GM04503 (cell line): Measurements from ENCODE around the gene GXYLT2.
"Not testable (repeated sequence)": the region's sequence is repeated elsewhere in the genome, so short reads cannot be mapped to it uniquely, and the experiment has no call there.

Experiments used
- DNase-seq: peaks from one replicate; pipeline ENCODE4 v3.0.0-alpha.2; 2012; ENCODE audit warnings: low read depth

The GXYLT2 gene

DNA sequence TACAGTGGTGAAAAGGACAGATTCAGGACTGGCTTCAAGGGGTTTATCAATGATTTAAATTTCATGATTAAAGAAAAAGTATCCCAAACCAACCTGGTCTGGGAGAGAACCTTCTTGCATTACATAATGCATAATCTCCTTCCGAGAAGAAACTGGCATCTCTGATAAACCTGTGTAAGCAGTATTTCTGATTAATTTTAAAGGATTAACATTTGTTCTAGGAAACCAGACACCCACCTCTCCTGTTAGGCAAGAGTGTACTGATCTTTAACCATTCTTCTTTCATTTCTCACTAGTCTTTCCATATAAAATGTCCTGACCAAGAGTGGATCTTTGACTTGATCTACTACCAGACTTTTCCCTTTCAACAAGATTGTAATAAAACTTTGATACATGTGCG lies 85.9 kb downstream of the GXYLT2 start:
- DNase-seq, result no peak

DNA sequence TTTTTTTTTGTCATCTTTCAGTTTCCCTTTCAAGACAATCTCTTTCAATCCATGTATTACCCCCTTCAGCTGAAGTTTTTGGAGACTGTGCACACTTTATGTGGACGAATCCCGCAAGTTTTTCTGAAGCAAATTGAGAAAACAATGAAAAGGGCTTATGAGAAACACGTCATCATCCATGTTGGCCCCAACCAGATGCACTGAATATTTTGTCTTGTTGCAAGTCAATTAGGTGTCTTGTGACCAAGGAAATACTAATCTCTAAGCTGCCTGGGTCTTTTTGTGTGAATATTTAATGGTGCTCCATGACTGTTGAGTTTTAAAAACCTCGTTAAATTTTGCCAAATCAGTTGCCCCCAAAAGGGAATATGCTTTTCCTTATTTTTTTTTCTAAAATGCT lies 87.1 kb downstream of the GXYLT2 start:
- DNase-seq, result no peak

DNA sequence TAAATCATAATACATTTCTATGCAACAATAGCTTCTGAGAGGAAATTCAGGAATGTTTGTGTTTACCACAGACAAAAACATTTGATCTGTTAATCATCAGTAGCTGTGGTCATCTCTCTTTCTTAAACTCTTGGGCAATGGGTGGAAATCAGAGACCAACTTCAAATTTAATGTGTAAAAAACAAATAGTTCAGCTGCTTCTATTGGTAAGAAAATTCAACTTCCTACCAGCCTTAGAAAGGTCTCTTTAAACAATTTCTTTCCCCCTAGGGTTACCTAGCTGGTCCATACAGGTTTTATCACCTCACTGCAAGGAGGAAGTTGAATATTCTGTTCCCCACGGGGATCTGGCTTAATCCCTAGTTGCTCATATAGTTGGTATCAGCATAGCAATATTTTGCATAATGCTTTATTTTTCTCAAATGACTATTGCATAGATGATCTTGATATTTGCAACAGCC lies 88.5 kb downstream of the GXYLT2 start:
- peak; percentile 63 for DNase-seq

DNA sequence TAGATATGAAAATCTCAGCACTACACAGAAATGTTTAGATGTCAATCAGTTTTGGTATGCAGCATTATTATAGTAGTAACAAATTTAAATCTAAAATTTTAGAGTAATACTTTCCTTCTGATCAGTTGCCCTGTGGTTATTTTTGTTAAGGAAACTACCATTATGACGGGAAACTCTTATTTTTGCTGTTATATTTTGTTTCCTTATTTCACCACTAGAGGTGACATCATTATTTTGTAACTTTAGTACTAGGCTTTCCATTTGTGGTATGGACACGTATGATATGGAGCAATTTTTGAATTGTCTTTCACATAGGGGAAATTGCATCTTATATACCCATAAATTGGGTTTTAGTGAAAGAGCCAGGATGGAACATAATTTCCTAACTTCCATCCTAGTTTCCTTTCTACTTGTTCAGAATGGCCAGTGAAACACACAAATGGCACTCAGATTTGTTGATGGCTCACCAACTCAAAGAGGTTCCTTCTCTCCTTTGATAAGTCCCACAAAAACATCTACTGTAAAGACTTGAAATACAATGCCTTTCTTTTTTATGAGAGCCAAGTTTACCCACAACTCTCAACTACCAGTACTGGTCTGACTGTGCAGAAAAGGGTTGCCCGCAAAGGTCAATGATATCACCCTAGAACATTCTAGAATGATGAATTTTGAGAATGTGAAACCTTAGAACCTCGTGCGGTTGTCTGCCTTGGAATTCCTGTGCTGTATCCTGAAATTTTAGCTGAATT lies 89.4 kb downstream of the GXYLT2 start:
- DNase-seq, result no peak

DNA sequence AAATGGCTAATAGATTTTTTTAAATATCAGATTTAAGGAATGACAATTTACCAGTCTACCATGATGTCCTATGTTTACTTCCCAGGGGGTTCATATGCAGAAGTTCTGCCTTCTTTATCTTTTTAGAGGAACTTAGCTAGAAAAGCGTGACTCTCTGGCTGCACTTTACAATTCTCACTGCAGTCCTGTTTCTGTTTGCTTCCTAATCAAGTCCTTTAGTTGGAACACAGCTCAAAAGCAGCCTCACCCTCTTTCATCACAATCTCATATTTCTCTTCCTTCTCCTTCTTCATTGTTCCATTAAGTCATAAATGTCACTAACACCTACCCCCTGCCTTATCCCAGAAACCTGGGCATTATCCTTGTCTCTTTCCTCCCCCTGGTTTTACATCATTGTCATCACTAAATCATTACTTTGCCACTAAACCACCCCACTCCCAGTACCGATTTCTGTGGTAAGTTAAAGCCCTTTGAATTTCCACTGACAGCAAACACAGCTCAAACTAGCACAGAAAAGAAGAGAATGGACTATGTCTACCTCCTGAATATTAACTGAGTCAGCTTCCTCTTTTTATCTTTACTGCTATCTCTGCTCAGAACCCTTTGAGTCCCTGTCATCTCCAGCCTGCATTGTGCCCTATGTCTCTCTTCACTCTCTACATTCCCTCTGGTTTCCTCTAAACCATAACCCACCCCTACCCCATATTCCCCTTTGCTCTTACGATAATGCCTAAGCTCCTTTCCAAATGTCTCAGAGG lies 94.9 kb downstream of the GXYLT2 start:
- DNase-seq, result no peak

DNA sequence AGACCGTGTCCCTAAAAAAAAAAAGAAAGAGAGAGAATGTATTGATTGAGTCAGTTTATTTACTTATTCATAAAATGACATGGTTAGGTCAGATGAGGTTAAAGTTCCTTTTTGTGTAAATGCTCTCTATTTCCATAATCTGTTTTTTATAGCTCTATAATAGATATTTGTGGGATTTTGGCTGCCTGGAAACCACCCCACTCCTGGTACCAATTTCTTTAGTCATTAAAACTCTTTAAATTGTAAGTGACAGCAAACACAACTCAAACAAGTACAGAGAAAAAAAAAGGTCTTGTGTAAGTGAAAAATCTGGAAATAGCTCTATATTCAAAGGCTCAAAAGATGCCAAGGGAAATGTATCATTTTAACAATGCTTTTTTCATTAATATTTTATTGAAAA lies 97.7 kb downstream of the GXYLT2 start:
- DNase-seq, result no peak

DNA sequence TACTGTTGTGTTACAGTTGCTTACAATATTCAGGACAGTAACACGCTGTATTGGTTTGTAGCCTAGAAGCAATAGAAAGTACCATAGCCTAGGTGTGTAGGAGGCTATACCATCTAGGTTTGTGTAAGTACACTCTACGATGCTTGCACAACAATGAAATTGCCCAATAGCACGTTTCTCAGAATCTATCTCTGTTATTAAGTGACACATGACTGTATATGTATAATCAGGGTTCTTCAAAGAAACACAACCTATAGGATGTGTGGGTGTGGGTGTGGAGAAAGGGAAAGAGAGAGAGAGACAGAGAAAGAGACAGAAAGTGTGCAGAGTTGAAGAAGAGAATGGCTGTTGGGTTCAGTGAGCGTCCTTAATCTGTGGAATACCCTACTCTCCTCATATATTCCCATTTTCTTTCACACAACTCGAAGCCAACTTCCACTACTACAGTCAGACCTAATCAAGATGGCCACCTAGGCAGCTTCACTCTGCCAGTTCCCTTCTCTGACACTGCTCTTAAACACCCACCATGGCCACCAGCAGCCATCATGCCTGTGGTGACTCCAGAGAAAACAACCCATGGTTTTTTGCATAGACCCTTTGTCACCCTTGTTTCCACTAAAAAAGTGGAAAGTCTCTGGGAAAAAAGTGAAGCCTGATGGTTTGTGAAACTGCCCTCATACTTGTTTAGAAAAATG lies 103.0 kb downstream of the GXYLT2 start:
- DNase-seq, result no peak

DNA sequence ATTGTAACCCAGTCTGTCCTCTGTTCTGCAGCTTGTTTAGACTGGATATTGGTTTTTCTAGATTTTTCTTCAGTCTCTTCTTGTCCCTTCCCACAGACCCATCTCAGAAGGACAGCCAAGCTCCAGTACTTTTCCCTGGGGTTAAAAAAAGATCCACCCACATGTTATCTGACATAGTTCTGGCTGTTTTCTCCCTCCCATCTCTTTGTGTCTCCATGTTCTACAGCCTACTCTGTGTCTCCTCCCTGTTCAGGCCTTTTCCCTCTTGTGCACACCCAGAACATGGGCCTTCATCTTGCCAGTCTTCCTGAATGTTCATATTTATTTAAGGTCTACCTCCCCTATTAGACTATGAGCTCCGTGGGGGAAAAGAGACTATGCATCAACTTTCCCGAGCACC lies 103.7 kb downstream of the GXYLT2 start:
- no peak for DNase-seq

DNA sequence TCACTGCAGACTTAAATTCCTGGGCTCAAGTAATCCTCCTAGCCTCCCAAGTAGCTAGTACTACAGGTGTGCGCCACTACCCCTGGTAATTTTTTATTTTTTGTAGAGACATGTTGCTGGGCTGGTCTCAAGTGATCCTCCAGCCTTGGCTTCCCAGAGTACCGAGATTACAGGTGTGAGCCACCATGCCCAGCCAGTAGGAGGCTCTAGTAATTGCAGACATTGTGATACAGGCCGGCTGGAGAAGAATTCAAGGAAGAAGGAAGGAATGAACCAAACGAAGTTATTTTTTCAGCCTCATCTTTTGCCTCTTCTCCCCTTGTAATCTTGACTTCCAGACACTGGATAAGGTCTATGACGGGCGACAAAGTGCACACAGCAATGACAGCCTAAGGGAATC lies 105.5 kb downstream of the GXYLT2 start:
- DNase-seq, result no peak

DNA sequence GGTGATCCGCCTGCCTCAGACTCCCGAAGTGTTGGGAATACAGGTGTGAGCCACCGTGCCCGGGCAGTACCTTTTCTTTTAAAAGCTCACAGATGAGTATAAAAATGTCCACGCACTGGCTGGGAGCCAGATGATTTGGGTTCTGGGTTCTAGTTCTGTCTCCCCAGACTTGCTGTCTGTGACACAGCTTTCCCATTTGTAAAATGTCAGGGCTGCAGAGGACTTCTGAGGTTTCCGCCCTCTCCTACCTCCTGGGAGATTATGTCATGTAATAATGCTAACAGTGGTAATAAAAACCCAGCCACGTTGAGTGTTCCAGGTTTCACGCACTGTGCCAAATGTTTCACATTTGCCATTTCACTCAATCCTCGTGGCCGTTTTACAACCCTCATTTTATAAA lies 107.5 kb downstream of the GXYLT2 start:
- no peak for DNase-seq

DNA sequence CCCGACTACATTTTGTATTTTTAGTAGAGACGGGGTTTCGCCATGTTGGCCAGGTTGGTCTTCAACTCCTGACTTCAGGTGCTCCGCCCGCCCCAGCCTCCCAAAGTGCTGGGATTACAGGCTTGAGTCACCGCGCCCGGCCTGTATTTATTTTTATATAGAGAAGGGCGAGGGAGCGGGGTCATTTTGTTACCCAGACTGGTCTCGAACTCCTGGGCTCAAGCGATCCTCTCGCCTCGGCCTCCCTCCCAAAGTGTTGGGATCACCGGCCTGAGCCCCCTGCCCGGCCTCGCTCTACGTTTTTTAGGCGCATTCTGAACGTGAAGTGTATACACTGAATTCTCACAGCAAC lies 108.3 kb downstream of the GXYLT2 start:
- no peak for DNase-seq

DNA sequence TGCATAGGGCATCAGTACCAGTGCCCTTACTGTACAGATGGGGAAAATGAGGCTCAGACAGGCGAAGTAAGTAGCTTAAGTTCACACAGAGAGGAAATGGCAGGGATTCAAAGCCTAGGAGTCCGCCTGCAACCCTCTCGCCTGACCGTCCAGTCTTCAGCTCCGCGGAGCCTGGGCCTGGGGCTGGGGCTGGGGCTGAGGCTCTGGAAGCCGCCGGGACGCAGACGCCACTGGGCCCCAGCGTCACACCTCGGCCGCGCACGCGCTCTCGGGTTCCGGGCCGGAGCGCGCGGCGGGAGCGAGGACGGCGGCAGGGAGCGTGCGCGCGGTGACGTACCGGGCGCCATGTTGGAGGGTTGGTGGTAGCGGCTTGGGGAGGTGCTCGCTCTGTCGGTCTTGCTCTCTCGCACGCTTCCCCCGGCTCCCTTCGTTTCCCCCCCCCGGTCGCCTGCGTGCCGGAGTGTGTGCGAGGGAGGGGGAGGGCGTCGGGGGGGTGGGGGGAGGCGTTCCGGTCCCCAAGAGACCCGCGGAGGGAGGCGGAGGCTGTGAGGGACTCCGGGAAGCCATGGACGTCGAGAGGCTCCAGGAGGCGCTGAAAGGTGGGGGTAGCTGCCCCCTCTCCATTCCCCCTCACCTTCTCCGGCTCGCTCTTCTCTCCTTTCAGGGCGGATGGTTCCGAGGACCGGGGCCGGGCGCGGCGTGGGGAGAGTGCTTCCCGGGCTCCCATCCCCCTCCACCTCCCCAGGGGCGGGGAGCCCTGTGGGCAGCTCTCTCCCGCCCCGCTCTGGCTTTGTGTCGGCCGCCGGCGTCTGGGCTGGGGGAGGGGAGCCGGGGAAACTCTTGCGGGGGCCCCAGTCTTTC lies 108.9 kb downstream of the GXYLT2 start, which contains the start of gene PPP4R2:
Gene PPP4R2 (plus strand): TSS at position 339 of the 861 bp plus-strand sequence. CDS start 227 bp downstream, at position 566.
- peak; percentile 47 for DNase-seq

DNA sequence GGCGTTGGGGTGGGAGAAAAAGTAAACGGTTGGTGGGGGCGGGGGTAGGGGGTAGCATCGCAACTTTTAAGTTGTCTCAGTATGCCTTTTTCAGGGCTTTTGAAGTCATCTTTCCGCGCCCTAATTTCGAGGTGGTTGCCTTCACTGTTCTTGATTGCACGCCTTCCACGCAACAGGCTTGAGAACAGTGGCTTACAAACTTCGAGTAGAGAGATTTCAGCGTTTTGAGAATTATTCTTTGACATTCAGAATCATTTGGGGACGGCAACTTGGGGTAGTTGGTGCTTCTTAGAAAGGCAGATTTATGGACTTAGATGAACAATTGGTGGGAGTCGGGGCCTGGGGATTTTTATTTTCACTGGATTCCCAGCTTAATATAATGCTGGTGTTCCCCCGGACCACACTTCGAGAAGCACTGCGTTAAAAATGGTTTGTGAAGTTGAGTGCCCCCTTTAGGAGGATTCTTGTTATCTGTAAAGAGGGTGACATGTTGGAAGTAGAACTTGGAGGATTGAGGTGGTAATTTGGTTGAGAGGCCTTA lies 109.6 kb downstream of the GXYLT2 start:
- DNase-seq, result no peak

DNA sequence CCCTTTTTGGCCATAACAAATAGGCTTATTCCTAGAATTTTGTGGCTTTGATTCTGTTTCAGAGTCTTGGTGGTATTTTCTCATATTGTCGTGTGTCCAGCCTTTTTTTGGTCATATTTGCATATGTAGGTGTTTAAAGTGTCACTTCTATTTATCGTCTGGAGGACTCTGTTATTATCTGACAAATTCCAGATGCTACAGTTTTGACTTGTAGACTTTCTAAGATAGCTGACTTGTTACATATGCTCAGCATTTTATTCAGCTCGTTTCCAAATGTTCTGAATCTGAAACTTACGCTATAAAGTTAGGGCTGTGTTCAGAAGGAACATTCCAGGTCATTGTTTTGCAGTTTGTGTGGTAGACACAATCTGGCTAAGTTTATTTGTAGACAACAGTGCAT lies 110.6 kb downstream of the GXYLT2 start:
- DNase-seq, result no peak

DNA sequence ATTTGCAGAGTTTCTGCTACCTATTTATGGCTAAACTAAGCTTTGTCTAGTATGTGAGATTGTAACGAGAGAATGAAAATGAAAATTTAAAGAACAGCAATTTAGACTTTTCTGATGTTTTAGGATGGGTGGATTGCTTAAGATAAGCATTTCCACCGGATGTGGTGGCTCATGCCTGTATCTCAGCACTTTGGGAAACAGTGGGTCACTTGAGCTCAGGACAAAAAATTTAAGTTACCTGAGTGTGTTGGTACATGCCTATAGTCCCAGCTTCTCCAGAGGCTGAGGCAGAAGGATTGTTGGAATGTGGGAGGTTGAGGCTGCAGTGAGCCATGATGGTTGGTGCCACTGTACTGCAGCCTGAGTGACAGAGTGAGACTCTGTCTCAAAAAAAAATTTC lies 112.1 kb downstream of the GXYLT2 start:
- DNase-seq, result no peak

DNA sequence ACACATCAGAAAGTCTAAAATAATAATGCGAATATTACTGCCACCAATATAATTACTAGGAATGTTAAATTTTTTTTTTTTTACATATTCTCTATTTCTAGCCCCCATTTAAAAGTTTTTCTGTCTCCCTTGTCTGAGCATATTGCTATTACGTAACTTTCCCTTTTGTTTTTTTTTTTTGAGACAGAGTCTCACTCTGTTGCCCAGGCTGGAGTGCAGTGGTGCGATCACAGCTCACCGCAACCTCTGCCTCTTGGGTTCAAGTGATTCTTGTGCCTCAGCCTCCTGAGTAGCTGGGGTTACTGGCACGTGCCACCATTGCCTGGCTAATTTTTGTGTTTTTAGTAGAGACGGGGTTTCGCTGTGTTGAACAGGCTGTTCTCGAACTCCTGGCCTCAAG lies 115.2 kb downstream of the GXYLT2 start:
- not testable (repeated sequence) for DNase-seq

DNA sequence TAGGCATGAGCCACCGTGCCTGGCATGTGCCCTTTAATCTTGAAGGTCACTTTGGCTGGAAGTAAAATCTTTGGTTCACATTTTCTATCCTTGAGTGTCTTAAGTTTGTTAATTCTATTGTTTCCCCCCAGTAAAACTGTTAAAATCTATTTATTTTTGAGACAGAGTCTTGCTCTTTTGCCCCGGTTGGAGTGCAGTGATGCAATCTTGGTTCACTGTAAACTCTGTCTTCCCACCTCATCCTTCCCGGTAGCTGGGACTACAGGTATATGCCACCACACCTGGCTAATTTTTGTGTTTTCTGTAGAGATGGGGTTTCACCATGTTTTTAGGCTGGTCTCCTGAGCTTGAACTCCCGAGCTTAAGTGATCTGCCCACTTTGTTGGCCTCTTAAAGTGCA lies 116.5 kb downstream of the GXYLT2 start:
- no peak for DNase-seq

DNA sequence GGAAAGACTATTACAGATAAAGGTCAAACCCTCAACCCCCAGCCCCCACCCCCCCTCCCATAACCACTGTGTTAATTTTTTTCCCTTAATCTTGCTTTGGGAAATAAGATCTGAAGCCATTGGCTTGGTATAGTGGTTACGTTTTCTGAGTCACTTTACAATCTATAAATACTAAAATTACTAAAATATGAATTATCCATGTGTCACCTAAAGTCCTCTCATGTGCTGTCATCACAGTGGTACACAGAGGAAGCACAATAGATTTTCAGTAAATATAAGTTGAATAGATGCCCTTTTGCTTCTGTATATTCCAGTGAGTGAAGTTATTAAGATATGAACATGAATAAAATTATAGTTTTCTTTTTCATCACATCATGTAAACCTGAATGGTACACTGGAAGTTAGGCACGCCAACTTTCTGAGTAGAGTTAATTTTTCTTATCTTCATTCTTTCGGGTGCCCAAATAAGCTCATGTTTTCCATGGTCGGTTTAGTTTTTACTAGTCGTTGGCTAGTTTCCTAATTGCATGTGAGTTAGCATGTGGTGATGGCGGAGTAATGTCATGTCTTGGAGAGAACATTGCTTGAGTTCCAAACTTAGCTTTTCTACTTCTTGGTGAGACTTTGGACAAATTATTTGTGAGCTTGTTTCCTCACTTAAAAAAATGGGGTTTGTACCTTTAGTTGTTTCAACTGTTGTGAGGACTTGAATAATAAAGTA lies 120.3 kb downstream of the GXYLT2 start:
- DNase-seq, result no peak

DNA sequence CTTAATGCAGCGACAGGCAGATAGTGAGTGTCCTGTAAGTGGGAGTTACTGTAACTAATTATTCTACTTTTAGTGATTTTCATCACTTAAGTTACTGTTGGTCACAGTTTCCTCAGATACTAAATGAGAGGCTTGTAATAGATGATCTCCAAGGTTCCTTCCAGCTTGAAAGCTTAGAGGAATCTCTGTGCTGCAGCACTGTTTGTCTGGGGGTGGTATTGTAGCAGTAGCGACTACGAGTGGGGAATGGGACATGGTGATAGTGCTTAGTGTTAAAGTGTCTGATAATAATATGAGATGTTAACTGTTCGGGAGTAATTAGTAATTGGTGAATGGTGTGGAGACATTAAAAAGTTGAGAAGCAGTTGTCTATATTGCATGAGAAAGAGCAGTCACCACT lies 121.2 kb downstream of the GXYLT2 start:
- DNase-seq, result no peak

DNA sequence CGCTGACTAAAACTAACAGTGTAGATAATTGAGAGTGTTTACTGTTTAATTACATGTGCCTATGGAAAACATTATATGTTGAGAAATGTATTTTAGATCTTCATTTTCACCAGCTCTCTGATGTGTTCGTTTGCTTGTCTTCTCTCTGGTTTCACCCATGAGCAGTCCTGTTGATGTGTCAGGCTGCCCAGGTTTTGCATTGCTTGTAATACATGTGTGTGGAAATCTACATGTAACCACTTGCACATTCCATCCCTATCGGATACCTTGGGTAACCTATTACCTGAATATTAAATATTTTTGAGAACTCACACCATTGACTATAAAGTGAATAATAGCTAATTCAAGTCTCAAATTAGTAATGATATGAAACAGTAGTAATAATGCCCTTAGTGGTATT lies 121.9 kb downstream of the GXYLT2 start:
- DNase-seq, result no peak

DNA sequence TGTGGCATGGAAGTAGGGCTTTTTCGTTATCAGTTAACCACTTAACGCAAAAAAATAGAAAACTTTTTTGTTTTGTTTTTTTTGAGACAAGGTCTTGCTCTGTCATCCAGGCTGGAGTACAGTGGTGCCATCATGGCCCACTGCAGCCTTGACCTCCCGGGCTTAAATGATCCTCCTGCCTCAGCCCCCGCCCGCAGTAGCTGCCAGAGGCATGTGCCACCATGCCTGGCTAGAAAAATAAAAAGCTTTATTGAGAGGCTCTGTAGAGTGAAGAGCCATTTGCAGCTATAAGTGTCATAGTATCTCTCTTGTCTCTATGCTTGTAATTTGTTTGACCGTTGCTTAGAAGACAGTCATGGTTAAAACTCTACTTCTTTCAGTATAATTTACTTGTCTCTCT lies 122.3 kb downstream of the GXYLT2 start:
- no peak for DNase-seq
